Upper lobe of left lung (tissue), 4 donors: ENCODE measurements around the gene LCT.

Experiments used
- POLR2A ChIP-seq, 4 donors: fragments of 450-650 bp; IDR thresholded peaks; one replicate each; pipeline ENCODE4 v1.5.1; 2016 to 2017; ENCODE audit warnings: antibody characterized with exemption in 4 of 4, mild to moderate bottlenecking in 2 of 4
- POLR2AphosphoS5 ChIP-seq, 2 donors: sonication (generic); formaldehyde crosslinking; IDR thresholded peaks; one replicate each; pipeline ENCODE4 v1.5.1; 2017; ENCODE audit warnings: antibody characterized with exemption in 2 of 2
- TF ChIP-seq, protein P1 (sequence below), 6 experiments: fragments of 450-650 bp in 4 of 6; fragments of 200-600 bp in 2 of 6; sonication (generic) in 2 of 6; IDR thresholded peaks; one replicate each; pipeline ENCODE4 v1.5.1; 2016 to 2019; ENCODE audit warnings: antibody characterized with exemption in 6 of 6

GRCh38 chr2:135775420-135775819, 61.6 kb downstream of the LCT start:
- TF ChIP-seq, protein P1, sequence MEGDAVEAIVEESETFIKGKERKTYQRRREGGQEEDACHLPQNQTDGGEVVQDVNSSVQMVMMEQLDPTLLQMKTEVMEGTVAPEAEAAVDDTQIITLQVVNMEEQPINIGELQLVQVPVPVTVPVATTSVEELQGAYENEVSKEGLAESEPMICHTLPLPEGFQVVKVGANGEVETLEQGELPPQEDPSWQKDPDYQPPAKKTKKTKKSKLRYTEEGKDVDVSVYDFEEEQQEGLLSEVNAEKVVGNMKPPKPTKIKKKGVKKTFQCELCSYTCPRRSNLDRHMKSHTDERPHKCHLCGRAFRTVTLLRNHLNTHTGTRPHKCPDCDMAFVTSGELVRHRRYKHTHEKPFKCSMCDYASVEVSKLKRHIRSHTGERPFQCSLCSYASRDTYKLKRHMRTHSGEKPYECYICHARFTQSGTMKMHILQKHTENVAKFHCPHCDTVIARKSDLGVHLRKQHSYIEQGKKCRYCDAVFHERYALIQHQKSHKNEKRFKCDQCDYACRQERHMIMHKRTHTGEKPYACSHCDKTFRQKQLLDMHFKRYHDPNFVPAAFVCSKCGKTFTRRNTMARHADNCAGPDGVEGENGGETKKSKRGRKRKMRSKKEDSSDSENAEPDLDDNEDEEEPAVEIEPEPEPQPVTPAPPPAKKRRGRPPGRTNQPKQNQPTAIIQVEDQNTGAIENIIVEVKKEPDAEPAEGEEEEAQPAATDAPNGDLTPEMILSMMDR (IDR thresholded peaks at IDR 0.05) = no peak
- TF ChIP-seq POLR2A (IDR thresholded peaks at IDR 0.05) = no peak
- no peak for TF ChIP-seq POLR2AphosphoS5 (IDR thresholded peaks at IDR 0.05)
